GM18499 (cell line): Measurements from ENCODE around the gene KIAA1671.
"Not testable (repeated sequence)": the region's sequence is repeated elsewhere in the genome, so short reads cannot be mapped to it uniquely, and the experiment has no call there.

Experiments used
- ATAC-seq: cut with Tn5 transposase; IDR thresholded peaks from one replicate; pipeline ENCODE4 v1.9.1; 2021; ENCODE audit warnings: moderate number of reproducible peaks; ENCODE audit not compliant: insufficient read depth, unreplicated experiment

The KIAA1671 gene

GRCh38 chr22:25178348-25178747 is 225.8 kb downstream of the KIAA1671 start:
- ATAC-seq = not testable (repeated sequence)

DNA sequence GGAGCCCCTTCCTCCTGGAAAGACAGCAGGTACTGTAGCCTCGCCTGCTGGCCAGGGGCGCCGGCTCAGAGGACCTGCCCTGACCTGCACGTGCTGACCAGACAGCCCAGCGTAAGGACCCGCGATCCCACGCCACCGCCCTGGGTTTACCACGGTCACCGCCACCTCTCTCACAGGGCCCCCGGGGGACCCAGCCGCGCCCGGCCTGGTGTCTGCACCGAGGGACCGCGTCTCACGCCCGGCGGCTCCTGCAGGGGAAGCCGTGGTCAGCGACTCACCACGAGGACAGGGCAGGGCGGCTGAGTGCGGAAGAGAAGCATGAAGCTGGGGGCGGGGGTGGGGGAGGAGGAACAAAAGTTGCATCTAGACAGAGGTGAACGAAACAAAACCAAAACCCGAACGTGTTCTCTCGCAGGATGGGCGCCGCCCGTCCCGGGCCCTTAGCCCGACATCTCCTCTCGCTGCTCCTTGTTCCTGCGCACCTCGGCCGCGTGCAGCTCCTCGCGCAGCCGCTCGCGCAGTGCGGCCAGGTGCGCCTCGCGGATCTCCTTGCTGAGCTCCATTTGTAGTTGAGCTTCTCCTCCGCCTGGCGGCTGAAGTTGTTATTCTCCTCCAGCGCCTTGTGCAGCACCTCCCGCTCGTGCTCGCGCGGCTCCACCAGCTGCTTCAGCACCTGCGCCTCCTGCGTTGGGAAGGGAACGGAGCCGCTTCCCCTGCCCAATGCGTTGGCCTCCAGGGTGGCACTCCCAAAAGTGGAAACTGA is 226.5 kb downstream of the KIAA1671 start:
- not testable (repeated sequence) for ATAC-seq

DNA sequence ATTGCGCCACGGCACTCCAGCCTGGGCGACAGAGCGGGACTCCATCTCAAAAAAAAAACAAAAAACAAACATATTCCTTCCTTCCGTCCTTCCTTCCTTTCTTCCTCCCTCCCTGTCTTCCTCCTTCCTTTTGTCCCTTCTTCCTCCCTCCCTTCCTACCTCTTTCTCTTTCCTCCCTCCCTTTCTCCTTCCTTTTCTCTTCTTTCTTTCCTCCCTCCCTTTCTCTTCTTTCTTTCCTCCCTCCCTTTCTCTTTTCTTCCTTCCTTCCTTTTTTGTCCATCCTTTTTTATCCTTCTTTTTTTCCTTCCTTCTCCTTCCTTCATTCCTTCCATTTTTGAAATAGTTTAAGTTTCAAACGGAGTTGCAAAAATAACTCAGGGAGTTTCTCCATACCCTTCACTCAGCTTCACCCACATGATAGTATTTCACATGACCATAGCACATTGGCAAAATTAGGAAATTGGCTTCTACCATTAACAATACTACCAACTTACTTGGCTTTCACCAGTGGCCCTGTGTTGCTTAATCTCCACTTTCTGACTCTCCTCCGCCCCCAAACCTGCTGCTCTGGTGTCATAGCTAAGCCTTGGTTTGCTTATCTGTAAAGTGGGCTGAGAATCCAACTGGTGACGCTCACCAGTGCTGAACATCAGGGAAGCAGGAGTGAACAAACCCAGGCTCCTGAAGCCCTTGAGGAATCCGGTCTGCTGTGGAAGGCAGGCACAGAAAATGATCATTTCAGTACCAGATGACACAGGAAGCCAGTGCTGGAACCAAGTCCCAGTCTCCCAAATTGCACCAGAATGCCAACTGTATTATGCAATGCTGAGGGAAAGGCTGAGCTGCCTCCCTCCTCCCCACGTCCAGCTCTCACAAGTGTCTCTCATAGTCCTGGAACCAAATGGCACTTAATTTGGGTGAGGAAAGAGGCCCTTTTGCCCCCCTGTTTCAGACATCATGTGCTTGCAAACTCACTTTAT is 229.9 kb downstream of the KIAA1671 start:
- ATAC-seq = no peak

GRCh38 chr22:25183949-25184619 is 231.6 kb downstream of the KIAA1671 start:
- no peak for ATAC-seq

DNA sequence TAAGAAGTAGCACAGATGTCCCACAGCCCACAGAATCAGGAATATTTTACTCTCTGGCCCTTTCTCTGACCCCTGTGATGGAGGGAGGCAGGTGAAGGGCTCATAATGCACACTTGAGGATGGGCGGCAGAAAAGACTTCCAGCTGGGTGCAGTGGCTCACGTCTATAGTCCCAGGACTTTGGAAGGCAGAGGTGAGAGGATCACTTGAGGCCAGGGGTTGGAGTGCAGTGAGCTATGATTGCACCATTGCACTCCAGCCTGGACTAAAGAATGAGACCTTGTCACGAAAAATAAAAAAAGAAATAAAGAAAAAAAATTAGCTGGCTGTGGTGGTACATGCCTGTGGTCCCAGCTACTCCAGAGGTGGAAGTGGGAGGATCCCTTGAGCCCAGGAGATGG is 233.6 kb downstream of the KIAA1671 start:
- ATAC-seq = no peak

GRCh38 chr22:25187469-25187868 is 235.0 kb downstream of the KIAA1671 start:
- no peak for ATAC-seq

DNA sequence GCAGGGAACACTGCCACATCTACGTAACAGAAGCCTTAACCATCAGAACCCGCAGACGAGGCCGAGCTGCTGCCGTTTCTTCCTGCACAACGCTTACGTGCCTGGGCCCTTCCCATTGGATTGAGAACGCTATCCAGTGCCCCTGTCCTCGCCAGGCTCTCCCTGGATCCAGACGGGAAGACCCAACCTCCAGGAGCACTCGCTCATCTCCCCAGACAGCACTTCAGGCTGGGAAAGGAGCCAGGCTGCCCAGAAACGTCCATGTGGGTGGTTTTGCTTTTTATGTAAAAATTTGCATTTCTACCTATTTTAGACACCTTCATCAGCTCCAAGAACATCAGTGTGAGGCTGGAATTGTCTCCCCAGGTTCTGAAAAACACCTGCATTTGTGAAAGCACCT is 239.9 kb downstream of the KIAA1671 start:
- no peak for ATAC-seq

GRCh38 chr22:25193130-25193529 is 240.6 kb downstream of the KIAA1671 start:
- ATAC-seq = no peak

- ATAC-seq = no peak
Measured at GRCh38 chr22:25193548-25193947, 241.0 kb downstream of the KIAA1671 start.

DNA sequence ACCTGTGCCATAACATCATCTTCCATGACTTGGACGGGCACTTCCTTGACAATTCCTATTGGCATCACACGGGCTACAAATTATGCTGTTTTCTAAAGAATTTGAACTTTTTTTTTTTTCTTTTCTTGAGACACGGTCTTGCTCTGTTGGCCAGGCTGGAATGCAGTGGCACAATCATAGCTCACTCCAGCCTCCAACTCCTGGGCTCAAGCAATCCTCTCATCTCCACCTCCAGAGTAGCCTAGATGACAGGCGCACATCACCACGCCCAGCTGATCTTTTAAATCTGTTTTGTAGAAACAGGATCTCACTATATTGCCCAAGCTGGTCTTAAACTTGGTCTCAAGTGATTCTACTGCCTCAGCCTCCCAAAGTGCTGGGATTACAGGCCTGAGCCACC is 243.8 kb downstream of the KIAA1671 start:
- ATAC-seq = no peak

- no peak for ATAC-seq
Measured at GRCh38 chr22:25197340-25197739, 244.8 kb downstream of the KIAA1671 start.

DNA sequence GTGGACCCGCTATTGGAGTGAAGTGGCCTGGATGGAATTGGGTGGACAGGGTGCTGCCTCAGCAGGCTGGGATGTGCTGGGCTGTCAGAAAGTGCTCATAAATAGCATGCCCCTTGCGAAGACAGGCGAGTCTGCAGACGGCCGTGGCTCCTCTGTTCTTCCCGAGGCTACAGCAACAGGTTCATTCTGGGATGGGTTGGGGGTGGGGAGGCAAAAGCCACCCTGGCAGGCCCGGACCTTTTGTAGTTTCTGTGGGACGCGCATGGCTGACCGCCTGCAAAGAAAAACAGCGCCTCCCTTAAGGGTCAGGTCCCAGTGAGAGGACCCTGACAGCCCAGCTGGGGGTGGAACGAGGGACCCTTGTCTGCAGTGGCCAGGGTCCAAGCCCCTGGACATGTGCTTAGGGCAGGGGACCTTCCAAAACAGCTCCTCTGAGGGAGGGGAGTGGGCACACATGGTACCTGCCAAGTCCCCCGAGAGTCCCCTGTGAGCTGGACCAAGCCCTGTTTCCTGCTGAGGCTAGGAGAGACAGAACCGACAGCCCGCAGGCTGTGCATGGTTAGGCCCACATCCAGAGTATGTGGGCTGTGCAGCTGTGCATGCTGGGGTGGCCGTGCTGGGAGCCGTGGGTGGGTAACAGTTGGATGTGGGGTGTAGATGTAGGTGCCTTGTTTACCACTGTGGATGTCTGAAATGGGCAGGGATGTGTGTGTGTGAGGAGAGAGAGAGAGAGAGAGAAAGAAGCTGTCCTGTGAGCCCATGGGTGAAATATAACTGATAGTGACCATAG is 247.4 kb downstream of the KIAA1671 start, which contains the start of gene CRYBB3:
Gene CRYBB3 (plus strand): TSS at position 128 of the 790 bp plus-strand sequence. CDS start 1,539 bp downstream, outside the sequence.
- ATAC-seq = no peak

DNA sequence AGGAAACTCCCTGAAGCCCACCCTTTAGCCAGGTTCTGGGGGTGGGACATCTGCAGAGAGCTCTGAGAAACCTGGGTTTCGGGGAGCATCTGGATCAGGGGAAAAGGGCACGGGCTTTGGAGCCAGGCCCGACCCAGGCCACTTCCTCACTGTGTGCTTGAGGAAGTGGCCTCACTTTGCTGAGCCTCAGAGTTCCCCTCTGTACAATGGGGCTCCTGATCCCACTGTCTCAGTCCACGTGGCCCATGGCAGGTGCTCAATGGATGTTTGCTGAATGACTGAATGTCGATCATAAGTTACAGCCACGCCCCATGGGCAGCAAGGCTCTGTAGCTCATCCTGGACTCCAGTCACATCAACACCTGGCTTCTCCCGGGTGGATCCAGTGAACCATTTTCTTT is 248.5 kb downstream of the KIAA1671 start:
- no peak for ATAC-seq

DNA sequence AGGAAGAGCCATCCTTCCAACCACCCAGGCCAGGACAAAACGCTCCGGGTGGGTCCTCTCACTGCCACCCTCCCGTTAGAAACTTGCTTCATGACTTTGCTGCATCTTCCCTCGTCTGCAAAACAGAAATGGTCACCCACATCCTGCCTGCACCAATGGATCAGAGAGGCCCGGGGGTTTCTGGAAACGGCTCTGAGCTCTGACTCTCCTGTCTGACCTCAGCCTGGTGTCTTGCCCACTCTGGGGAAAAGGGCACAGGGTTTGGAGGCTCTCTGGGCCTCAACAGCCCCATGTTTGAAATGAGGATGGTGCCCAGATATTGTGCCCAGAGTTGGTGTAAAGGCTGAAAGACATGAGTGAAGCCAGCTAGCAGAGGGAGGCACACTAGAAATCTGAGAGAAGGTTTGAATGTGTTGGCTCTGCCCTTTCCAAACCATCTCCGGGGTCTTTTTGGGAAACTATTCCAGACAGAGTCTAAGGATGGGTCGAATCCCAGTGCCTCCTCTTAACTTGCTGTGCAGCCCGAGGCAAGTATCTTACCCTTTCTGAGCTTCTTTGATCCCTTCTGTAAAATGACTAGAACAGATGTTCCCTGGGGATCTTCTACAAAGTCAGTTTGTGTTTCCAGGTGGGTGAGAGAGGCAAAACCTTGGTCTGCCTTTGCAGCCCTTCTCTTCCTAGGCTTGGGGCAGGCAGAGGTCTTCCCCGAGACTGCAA is 249.2 kb downstream of the KIAA1671 start:
- no peak for ATAC-seq

- ATAC-seq = no peak
Measured at GRCh38 chr22:25202290-25202921, 249.9 kb downstream of the KIAA1671 start.

- no peak for ATAC-seq
Measured at GRCh38 chr22:25203082-25203481, 250.6 kb downstream of the KIAA1671 start.

DNA sequence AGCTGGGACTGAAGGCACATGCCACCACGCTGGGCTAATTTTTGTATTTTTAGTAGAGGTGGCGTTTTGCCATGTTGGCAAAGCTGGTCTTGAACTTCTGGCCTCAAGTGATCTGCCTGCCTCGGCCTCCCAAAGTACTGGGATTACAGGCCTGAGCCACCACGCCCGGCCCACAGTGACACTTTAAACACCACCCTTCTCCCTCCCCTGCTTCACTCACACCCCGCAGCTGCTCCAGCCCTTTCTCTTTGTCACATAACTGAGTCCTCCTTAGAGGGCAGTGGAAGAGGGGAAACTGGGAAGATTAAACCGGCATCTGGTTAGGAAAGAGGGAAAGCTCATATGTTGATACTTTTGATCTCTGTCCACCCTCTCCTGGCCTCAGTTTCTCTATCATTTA is 252.0 kb downstream of the KIAA1671 start:
- ATAC-seq = not testable (repeated sequence)

DNA sequence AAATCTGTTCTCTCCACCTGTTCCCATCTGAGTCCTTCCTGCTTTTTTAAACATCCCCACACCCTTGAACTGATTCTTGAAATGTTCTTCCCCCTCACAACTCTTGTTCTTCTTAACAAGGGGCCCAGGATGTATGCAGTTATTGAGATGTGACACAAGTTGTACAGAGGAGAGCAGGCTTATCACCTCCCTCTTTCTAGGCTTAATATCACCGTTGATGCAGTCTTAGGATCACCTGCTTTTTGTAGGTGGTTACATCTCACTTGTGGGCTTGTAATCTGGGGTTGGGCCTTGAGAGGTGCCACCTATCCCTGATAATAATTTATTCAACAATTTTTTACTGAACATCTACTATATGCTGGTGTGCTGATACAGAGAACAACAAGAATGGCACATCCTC is 253.3 kb downstream of the KIAA1671 start:
- ATAC-seq = no peak

- ATAC-seq = no peak
Measured at GRCh38 chr22:25206998-25207397, 254.5 kb downstream of the KIAA1671 start.
